Trophoblast cell (in vitro differentiated cells and primary cell): Measurements from ENCODE around the gene SLC41A1.

Experiments
- DNase-seq, 2 donors: peaks; one replicate each; pipeline ENCODE4 v3.0.0-alpha.2; 2016
- H2AFZ ChIP-seq: 2 replicates; pipeline ENCODE4 v1.6.1; 2013; ENCODE audit warnings: low read length, moderate library complexity, mild to moderate bottlenecking; ENCODE audit not compliant: insufficient read depth, poor library complexity
- H2AK5ac ChIP-seq: 2 replicates; pipeline ENCODE4 v1.6.1; 2013; ENCODE audit warnings: mild to moderate bottlenecking, low read length
- H2BK120ac ChIP-seq: 2 replicates; pipeline ENCODE4 v1.6.1; 2013; ENCODE audit warnings: low read length, mild to moderate bottlenecking, moderate library complexity; ENCODE audit not compliant: insufficient read depth, poor library complexity
- H2BK12ac ChIP-seq: 2 replicates; pipeline ENCODE4 v1.6.1; 2013; ENCODE audit warnings: mild to moderate bottlenecking, low read length, moderate library complexity
- H2BK5ac ChIP-seq: 2 replicates; pipeline ENCODE4 v1.6.1; 2013; ENCODE audit warnings: low read length, low read depth, moderate library complexity, mild to moderate bottlenecking; ENCODE audit not compliant: poor library complexity
- H3K14ac ChIP-seq: 2 replicates; pipeline ENCODE4 v1.6.1; 2013; ENCODE audit warnings: mild to moderate bottlenecking, low read length
- H3K18ac ChIP-seq: 2 replicates; pipeline ENCODE4 v1.6.1; 2013; ENCODE audit warnings: mild to moderate bottlenecking, low read length
- H3K23ac ChIP-seq: 2 replicates; pipeline ENCODE4 v1.6.1; 2013; ENCODE audit warnings: low read length
- H3K27ac ChIP-seq: 2 replicates; pipeline ENCODE4 v1.5.1; 2013; ENCODE audit warnings: low read depth, mild to moderate bottlenecking, inconsistent platforms, low read length, moderate library complexity
- H3K27me3 ChIP-seq: 2 replicates; pipeline ENCODE4 v1.6.1; 2013; ENCODE audit warnings: inconsistent platforms, mild to moderate bottlenecking, low read length, moderate library complexity; ENCODE audit not compliant: insufficient read depth
- H3K36me3 ChIP-seq, 2 experiments: 1 replicate in 1 of 2; 2 replicates in 1 of 2; pipeline ENCODE4 v1.6.1; 2013; ENCODE audit warnings: low read length in 2 of 2, mild to moderate bottlenecking in 2 of 2, moderate library complexity in 1 of 2; ENCODE audit not compliant: insufficient read depth in 2 of 2, control insufficient read depth in 1 of 2
- H3K4ac ChIP-seq: 2 replicates; pipeline ENCODE4 v1.6.1; 2013; ENCODE audit warnings: low read depth, mild to moderate bottlenecking, low read length, moderate library complexity
- H3K4me1 ChIP-seq, 2 experiments: 1 replicate in 1 of 2; 2 replicates in 1 of 2; pipeline ENCODE4 v1.6.1; 2013; ENCODE audit warnings: low read length in 2 of 2, mild to moderate bottlenecking in 2 of 2, moderate library complexity in 1 of 2; ENCODE audit not compliant: insufficient read depth in 2 of 2, control insufficient read depth in 1 of 2
- H3K4me2 ChIP-seq: 2 replicates; pipeline ENCODE4 v1.6.1; 2013; ENCODE audit warnings: inconsistent platforms, mild to moderate bottlenecking, low read length, moderate library complexity
- H3K4me3 ChIP-seq: 2 replicates; pipeline ENCODE4 v1.5.1; 2013; ENCODE audit warnings: mild to moderate bottlenecking, low read depth, low read length, inconsistent platforms
- H3K79me1 ChIP-seq: one replicate; pipeline ENCODE4 v1.6.1; 2013; ENCODE audit warnings: low read length
- H3K79me2 ChIP-seq: 2 replicates; pipeline ENCODE4 v1.6.1; 2013; ENCODE audit warnings: low read length, mild to moderate bottlenecking; ENCODE audit not compliant: control insufficient read depth, insufficient read depth, poor library complexity
- H3K9ac ChIP-seq: 2 replicates; pipeline ENCODE4 v1.6.1; 2013; ENCODE audit warnings: mild to moderate bottlenecking, low read length
- H3K9me3 ChIP-seq: 2 replicates; pipeline ENCODE4 v1.6.1; 2013; ENCODE audit warnings: low read depth, mild to moderate bottlenecking, control low read depth, inconsistent platforms, low read length; ENCODE audit not compliant: insufficient read depth
- H4K12ac ChIP-seq: 2 replicates; pipeline ENCODE4 v1.6.1; 2013; ENCODE audit warnings: low read depth, mild to moderate bottlenecking, low read length, moderate library complexity
- H4K8ac ChIP-seq: 2 replicates; pipeline ENCODE4 v1.6.1; 2013; ENCODE audit warnings: low read depth, mild to moderate bottlenecking, low read length, moderate library complexity
- H4K91ac ChIP-seq: one replicate; pipeline ENCODE4 v1.6.1; 2013; ENCODE audit warnings: low read depth, mild to moderate bottlenecking, low read length, moderate library complexity
- WGBS: extraction: QIAGEN DNeasy Blood & Tissue Kit; methylation state at CpG from one replicate; pipeline ENCODE4 v1.1.7; 2013; ENCODE audit warnings: missing lambda C conversion rate; ENCODE audit not compliant: insufficient read length, insufficient coverage; ENCODE audit errors: extremely low coverage; 5-methylcytosine and 5-hydroxymethylcytosine counted together

Gene SLC41A1

DNA sequence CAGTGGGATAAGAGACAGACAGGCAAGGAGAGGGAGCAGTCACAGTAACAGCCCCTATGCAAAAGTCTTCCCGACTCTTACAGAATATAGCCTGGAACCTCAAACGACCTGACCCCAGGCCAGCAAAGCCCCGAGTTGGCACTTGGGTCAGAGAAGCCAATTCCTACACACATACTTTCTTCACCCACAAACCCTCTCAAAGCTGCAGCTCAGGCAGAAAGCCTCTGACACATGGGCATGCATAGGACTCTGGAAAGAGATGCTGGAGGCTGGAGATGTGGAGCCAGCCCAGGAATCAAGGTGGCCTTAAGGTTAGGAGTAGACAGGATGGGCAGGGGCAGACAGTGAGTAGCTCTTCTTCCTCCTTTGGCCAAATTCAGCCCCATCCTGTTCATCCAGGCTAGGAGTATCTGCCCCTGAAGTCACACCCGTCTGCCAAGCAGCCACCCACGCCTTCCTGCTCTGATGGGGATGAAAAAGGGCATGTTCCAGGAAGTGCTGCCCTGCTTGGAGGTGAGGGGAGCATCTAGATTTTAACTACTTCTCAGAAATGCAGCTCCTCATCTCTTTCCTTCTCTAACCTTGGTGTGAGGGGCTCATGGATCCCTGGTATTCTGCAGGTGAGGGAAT is 7.8 kb downstream of the SLC41A1 start:
- H3K23ac ChIP-seq = no peak overlapping the region

DNA sequence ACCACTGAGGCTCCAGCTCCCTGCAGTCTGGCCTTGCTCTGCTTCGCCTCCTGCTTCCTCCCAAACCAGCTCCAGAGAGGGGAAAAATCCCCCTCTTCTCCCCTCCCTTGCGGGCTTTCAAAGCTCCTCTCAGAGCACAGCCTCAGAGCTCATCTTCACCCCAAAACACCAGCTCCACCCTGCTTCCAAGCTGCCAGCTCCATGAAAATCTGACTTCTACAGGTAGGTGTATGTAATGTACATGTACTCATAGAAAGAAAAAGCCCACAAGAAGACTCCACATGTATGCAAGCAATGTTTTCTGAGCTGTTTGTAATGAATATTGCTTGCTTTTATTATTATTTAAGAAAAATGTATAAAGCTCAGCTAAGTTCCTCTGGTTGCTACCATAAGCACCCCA is 8.4 kb downstream of the SLC41A1 start:
- no peak overlapping the region for H2BK120ac ChIP-seq
- no peak overlapping the region for H3K14ac ChIP-seq
- H4K91ac ChIP-seq = no peak overlapping the region
- no peaks in the 10 kb centered on the region for H3K9me3 ChIP-seq
- no peaks in the 10 kb centered on the region for H3K79me1 ChIP-seq
- no peak overlapping the region for H2AFZ ChIP-seq
- H2AK5ac ChIP-seq = no peak overlapping the region
- H3K4me2 ChIP-seq = no peak overlapping the region
- no peak overlapping the region for H3K23ac ChIP-seq
- no peaks in the 10 kb centered on the region for H3K27me3 ChIP-seq
- no peak overlapping the region for H3K4me3 ChIP-seq
- H3K18ac ChIP-seq = no peak overlapping the region
- H3K27ac ChIP-seq = no peak overlapping the region
- no peak overlapping the region for H2BK5ac ChIP-seq
- no peak overlapping the region for H3K4ac ChIP-seq
- H3K36me3 ChIP-seq = peaks cover 3 to 6% of the 10 kb centered on the region in 2 experiments
- no peaks in the 10 kb centered on the region for H3K79me2 ChIP-seq
- H3K4me1 ChIP-seq = no peaks in the 10 kb centered on the region
- no CpG with 5 or more reads among the region's 2 CpGs for WGBS
- no peak overlapping the region for H4K8ac ChIP-seq
- H4K12ac ChIP-seq = no peak overlapping the region
- H2BK12ac ChIP-seq = no peak overlapping the region
- no peak overlapping the region for H3K9ac ChIP-seq
- no peak for DNase-seq

More for the DNA sequence above, 7.8 kb downstream of the SLC41A1 start:
- Histone ChIP-seq H4K8ac (no peak overlapping the region), H3K9ac (no peak overlapping the region), H3K79me1 (no peaks in the 10 kb centered on the region), H3K14ac (no peak overlapping the region), H4K12ac (no peak overlapping the region), H2BK120ac (no peak overlapping the region), H3K79me2 (no peaks in the 10 kb centered on the region), H3K36me3 (peaks cover 5 to 8% of the 10 kb centered on the region in 2 experiments), H2AFZ (no peak overlapping the region), H3K4me3 (no peak overlapping the region), H3K9me3 (no peaks in the 10 kb centered on the region), H3K27ac (no peak overlapping the region), H3K4me2 (no peak overlapping the region), H3K4ac (no peak overlapping the region), H3K4me1 (no peaks in the 10 kb centered on the region), H2AK5ac (no peak overlapping the region), H2BK5ac (no peak overlapping the region), H4K91ac (no peak overlapping the region), H2BK12ac (no peak overlapping the region), H3K18ac (no peak overlapping the region), H3K27me3 (no peaks in the 10 kb centered on the region)
- no CpG with 5 or more reads among the region's 5 CpGs for WGBS
- no peak for DNase-seq

DNA sequence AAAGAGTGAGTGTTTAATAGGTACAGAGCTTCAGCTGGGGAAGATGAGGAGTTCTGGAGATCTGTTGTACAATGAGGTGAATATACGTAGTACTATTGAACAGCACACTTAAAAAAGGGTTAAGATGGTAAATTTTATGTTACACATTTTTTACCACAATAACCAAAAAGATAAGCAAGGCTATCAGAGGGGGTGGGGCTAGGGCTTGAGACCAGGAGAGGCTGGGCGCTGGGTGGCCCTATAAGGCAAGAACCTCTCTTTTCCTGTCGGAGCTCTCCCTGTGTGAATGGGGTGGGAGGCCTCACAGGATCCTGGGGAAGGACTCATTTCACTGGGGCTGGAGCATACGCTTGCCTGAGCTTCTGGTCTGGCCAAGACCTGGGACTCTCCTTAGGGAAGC is 9.0 kb downstream of the SLC41A1 start:
- Histone ChIP-seq H3K4ac (no peak overlapping the region), H3K27me3 (no peaks in the 10 kb centered on the region), H3K9ac (no peak overlapping the region), H3K9me3 (no peaks in the 10 kb centered on the region), H2BK12ac (no peak overlapping the region), H4K12ac (no peak overlapping the region), H4K8ac (no peak overlapping the region), H3K4me2 (no peak overlapping the region), H2AFZ (no peak overlapping the region), H2AK5ac (no peak overlapping the region), H3K18ac (no peak overlapping the region), H2BK120ac (no peak overlapping the region), H3K27ac (no peak overlapping the region), H4K91ac (no peak overlapping the region), H2BK5ac (no peak overlapping the region), H3K79me2 (no peaks in the 10 kb centered on the region), H3K23ac (no peak overlapping the region), H3K79me1 (no peaks in the 10 kb centered on the region), H3K36me3 (peaks cover 9 to 10% of the 10 kb centered on the region in 2 experiments), H3K14ac (no peak overlapping the region), H3K4me1 (no peaks in the 10 kb centered on the region), H3K4me3 (no peak overlapping the region)
- DNase-seq = no peak
- no CpG with 5 or more reads among the region's 4 CpGs for WGBS

- H4K91ac ChIP-seq = no peak overlapping the region
- H3K4me1 ChIP-seq = no peaks in the 10 kb centered on the region
- no peaks in the 10 kb centered on the region for H3K9me3 ChIP-seq
- H2BK12ac ChIP-seq = no peak overlapping the region
- H3K79me1 ChIP-seq = no peaks in the 10 kb centered on the region
- no peak overlapping the region for H4K8ac ChIP-seq
- no peak overlapping the region for H3K18ac ChIP-seq
- H3K36me3 ChIP-seq = peaks cover 17 to 21% of the 10 kb centered on the region in 2 experiments
- H3K9ac ChIP-seq = no peak overlapping the region
- no peak overlapping the region for H2AFZ ChIP-seq
- H3K4me3 ChIP-seq = no peak overlapping the region
- H3K23ac ChIP-seq = no peak overlapping the region
- no peaks in the 10 kb centered on the region for H3K27me3 ChIP-seq
- H3K4me2 ChIP-seq = no peak overlapping the region
- H2BK5ac ChIP-seq = no peak overlapping the region
- H2BK120ac ChIP-seq = no peak overlapping the region
- H3K79me2 ChIP-seq = no peaks in the 10 kb centered on the region
- H3K27ac ChIP-seq = no peak overlapping the region
- DNase-seq = no peak
- no peak overlapping the region for H2AK5ac ChIP-seq
- H3K4ac ChIP-seq = no peak overlapping the region
- no peak overlapping the region for H3K14ac ChIP-seq
- WGBS = no CpG with 5 or more reads among the region's 8 CpGs
- no peak overlapping the region for H4K12ac ChIP-seq
Measured at GRCh38 chr1:205802060-205802459, 10.9 kb downstream of the SLC41A1 start.
